Measurements from ENCODE around the gene MPP3.

DNA sequence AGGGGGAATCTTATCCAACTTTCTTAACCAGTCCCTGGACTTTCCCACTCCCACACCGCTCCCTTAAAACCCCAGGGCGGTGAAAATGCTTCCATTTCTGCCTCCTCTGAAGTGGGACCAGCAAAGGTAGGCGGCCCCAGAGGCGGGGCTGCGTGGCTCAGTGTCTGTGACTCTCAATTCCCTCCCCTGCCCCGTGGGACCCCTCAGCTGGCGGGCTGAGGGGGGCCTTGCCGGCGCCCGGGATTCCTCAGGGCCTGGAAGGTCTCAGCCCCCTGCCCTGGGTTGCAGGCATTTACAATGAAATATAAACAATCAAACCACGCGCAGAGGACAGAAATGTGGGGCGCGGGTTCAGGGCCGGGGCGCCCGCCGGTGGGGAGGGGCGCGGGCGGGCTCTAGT lies 78.0 kb downstream of the MPP3 start:
- TF ChIP-seq, protein P1, sequence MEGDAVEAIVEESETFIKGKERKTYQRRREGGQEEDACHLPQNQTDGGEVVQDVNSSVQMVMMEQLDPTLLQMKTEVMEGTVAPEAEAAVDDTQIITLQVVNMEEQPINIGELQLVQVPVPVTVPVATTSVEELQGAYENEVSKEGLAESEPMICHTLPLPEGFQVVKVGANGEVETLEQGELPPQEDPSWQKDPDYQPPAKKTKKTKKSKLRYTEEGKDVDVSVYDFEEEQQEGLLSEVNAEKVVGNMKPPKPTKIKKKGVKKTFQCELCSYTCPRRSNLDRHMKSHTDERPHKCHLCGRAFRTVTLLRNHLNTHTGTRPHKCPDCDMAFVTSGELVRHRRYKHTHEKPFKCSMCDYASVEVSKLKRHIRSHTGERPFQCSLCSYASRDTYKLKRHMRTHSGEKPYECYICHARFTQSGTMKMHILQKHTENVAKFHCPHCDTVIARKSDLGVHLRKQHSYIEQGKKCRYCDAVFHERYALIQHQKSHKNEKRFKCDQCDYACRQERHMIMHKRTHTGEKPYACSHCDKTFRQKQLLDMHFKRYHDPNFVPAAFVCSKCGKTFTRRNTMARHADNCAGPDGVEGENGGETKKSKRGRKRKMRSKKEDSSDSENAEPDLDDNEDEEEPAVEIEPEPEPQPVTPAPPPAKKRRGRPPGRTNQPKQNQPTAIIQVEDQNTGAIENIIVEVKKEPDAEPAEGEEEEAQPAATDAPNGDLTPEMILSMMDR (IDR thresholded peaks at IDR 0.05), result no peak
- no peak for TF ChIP-seq POLR2A (IDR thresholded peaks at IDR 0.05)
